Measurements from ENCODE around the gene IL17RA.
"Not testable (repeated sequence)": the region's sequence is repeated elsewhere in the genome, so short reads cannot be mapped to it uniquely, and the experiment has no call there.

The IL17RA gene

GRCh38 chr22:17120711-17121232 lies 36.0 kb downstream of the IL17RA start:
- DNase-seq (ENCODE audit: low spot score), result no peak

GRCh38 chr22:17121233-17122195 lies 36.7 kb downstream of the IL17RA start, which contains the start of gene TMEM121B:
TMEM121B (minus strand) TSS chr22:17121360; CDS start chr22:17121127, 233 bp downstream.
- no peak for DNase-seq (ENCODE audit: low spot score)

GRCh38 chr22:17130199-17130598 lies 45.4 kb downstream of the IL17RA start:
- no peak for DNase-seq (ENCODE audit: low spot score)

GRCh38 chr22:17131686-17132085 lies 46.9 kb downstream of the IL17RA start:
- DNase-seq (ENCODE audit: low spot score), result no peak

GRCh38 chr22:17132112-17132511 lies 47.3 kb downstream of the IL17RA start:
- no peak for DNase-seq (ENCODE audit: low spot score)

GRCh38 chr22:17133137-17133536 lies 48.3 kb downstream of the IL17RA start:
- DNase-seq (ENCODE audit: low spot score), result no peak

GRCh38 chr22:17135153-17135760 lies 50.5 kb downstream of the IL17RA start:
- DNase-seq (ENCODE audit: low spot score), result no peak

GRCh38 chr22:17137170-17137569 lies 52.4 kb downstream of the IL17RA start:
- no peak for DNase-seq (ENCODE audit: low spot score)

GRCh38 chr22:17137861-17138425 lies 53.1 kb downstream of the IL17RA start:
- no peak for DNase-seq (ENCODE audit: low spot score)

- no peak for DNase-seq (ENCODE audit: low spot score)
These were observed 53.7 kb downstream of the IL17RA start for GRCh38 chr22:17138513-17138912.

GRCh38 chr22:17140022-17140421 lies 55.2 kb downstream of the IL17RA start:
- DNase-seq (ENCODE audit: low spot score), result no peak

- DNase-seq (ENCODE audit: low spot score), result no peak
These were observed 56.3 kb downstream of the IL17RA start for GRCh38 chr22:17140826-17141766.

- DNase-seq (ENCODE audit: low spot score), result no peak
These were observed 58.3 kb downstream of the IL17RA start for GRCh38 chr22:17143101-17143500.

- DNase-seq (ENCODE audit: low spot score), result no peak
These were observed 59.0 kb downstream of the IL17RA start for GRCh38 chr22:17143826-17144225.

- no peak for DNase-seq (ENCODE audit: low spot score)
These were observed 60.4 kb downstream of the IL17RA start for GRCh38 chr22:17145021-17145680.

GRCh38 chr22:17147458-17147857 lies 62.7 kb downstream of the IL17RA start:
- DNase-seq (ENCODE audit: low spot score), result not testable (repeated sequence)

- DNase-seq (ENCODE audit: low spot score), result no peak
These were observed 64.4 kb downstream of the IL17RA start for GRCh38 chr22:17149076-17149815.

- DNase-seq (ENCODE audit: low spot score), result no peak
These were observed 67.5 kb downstream of the IL17RA start for GRCh38 chr22:17152340-17152739.

GRCh38 chr22:17152971-17153370 lies 68.2 kb downstream of the IL17RA start:
- DNase-seq (ENCODE audit: low spot score), result no peak

- no peak for DNase-seq (ENCODE audit: low spot score)
These were observed 71.1 kb downstream of the IL17RA start for GRCh38 chr22:17155941-17156340.
